Naive thymus-derived CD8-positive, alpha-beta T cell (primary cell): Measurements from ENCODE around the gene SMARCE1. TPM values are rescaled to one million over a fixed set of nuclear protein-coding genes. Genes with fewer than 3 reads are reported as not detected.
"Not testable (repeated sequence)": the region's sequence is repeated elsewhere in the genome, so short reads cannot be mapped to it uniquely, and the experiment has no call there.

Experiments used
- ATAC-seq, 2 donors: fragments of 150-1000 bp; cut with Tn5 transposase in 1 of 2; sonication (Bioruptor Pico), chemical (Tn5 transposase) in 1 of 2; 1 replicate in 1 of 2; 2 replicates in 1 of 2; pipeline ENCODE4 v1.10.0; 2021; ENCODE audit warnings: mild to moderate bottlenecking in 2 of 2, moderate library complexity in 2 of 2
- POLR2A ChIA-PET: fragments of 350-600 bp; sonication (Branson Sonifier 250); formaldehyde crosslinking; loops from one replicate; lab custom pipeline; 2021; ENCODE audit warnings: antibody characterized with exemption; lab: Charles Lee
- DNase-seq, 10 donors: peaks; one replicate each; pipeline versions ENCODE4 v3.0.0 to v3.0.0-alpha.2; 2020 to 2022
- H3K27ac Mint-ChIP-seq, 10 donors: one replicate each; pipeline ENCODE4 v1.8.0; 2020 to 2022; ENCODE audit warnings: mild to moderate bottlenecking in 10 of 10, mixed read lengths in 10 of 10, moderate library complexity in 4 of 10, inconsistent platforms in 1 of 10
- H3K27me3 Mint-ChIP-seq, 5 donors: one replicate each; pipeline ENCODE4 v1.8.0; 2021 to 2022; ENCODE audit warnings: mixed read lengths in 5 of 5
- H3K36me3 Mint-ChIP-seq, 3 donors: one replicate each; pipeline ENCODE4 v1.8.0; 2020 to 2022; ENCODE audit warnings: mixed read lengths in 3 of 3, mild to moderate bottlenecking in 2 of 3, inconsistent platforms in 1 of 3
- H3K4me1 Mint-ChIP-seq, 4 donors: one replicate each; pipeline ENCODE4 v1.8.0; 2021 to 2022; ENCODE audit warnings: mixed read lengths in 4 of 4
- H3K4me3 Mint-ChIP-seq, 10 donors: one replicate each; pipeline ENCODE4 v1.8.0; 2020 to 2022; ENCODE audit warnings: mild to moderate bottlenecking in 10 of 10, mixed read lengths in 10 of 10, moderate library complexity in 6 of 10, inconsistent platforms in 1 of 10
- H3K9me3 Mint-ChIP-seq, 9 donors: one replicate each; pipeline ENCODE4 v1.8.0; 2020 to 2022; ENCODE audit warnings: mixed read lengths in 9 of 9, mild to moderate bottlenecking in 3 of 9, inconsistent platforms in 1 of 9, moderate library complexity in 1 of 9
- polyA plus RNA-seq, 3 donors: library from polyadenylated mRNA; unstranded; fragments of 300-500 nt; fragmentation: Illumina TruSeq; gene quantifications; one replicate each; pipeline ENCODE4 v1.2.3, GENCODE V29; 2021
- total RNA-seq, 8 experiments: library from RNA in 2 of 8; stranded (reverse) in 2 of 8; gene quantifications; one replicate each; pipeline ENCODE4 v1.2.3 and lab custom pipeline; 2021 to 2026

Gene SMARCE1
- total and polyA plus RNA-seq, 5 experiments from 2014 or later: 97.5 to 229 (median 195) TPM

DNA sequence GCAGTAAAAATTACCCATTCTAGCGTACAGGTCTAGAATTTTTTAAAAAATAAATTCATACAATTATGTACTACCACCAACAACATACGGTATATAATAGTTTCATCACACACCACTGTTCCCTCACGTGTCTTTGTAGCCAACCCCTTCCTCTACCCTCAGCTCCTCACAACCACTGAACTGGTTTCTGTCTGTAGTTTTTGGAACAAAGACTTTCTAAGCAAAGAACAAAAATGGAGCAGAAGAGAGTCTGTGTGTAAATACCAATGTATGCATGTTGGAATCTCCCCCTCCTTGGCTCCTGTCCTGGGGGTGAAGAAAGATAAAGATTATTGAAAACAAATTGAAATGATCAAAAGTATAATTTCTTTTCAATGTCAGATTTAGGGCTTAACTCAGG lies 50.5 kb downstream of the SMARCE1 start:
- Mint-ChIP-seq H3K9me3 (peaks cover 0 to 2% (median 0%) of the 10 kb centered on the region in 9 donors), H3K27ac (peak overlapping the region; percentile 95 to 100 (median 100)), H3K36me3 (peaks cover 0 to 2% (median 0%) of the 10 kb centered on the region in 3 donors), H3K4me3 (peak overlapping the region; percentile 53 to 86 (median 77)), H3K27me3 (no peaks in the 10 kb centered on the region), H3K4me1 (peaks cover 40 to 95% (median 89%) of the 10 kb centered on the region in 4 donors)
- ATAC-seq (peak; percentile 36 to 37), DNase-seq (peak in 4 of 10 donors; percentile 37 to 72 (median 65))
- POLR2A ChIA-PET: interaction anchor here (1.0 to 6.4 kb wide), 16 partner anchors 8 to 1092 kb away, joined by 3 to 197 read pairs (median 10); partner anchors contain the start of genes CCR7 and EIF1

DNA sequence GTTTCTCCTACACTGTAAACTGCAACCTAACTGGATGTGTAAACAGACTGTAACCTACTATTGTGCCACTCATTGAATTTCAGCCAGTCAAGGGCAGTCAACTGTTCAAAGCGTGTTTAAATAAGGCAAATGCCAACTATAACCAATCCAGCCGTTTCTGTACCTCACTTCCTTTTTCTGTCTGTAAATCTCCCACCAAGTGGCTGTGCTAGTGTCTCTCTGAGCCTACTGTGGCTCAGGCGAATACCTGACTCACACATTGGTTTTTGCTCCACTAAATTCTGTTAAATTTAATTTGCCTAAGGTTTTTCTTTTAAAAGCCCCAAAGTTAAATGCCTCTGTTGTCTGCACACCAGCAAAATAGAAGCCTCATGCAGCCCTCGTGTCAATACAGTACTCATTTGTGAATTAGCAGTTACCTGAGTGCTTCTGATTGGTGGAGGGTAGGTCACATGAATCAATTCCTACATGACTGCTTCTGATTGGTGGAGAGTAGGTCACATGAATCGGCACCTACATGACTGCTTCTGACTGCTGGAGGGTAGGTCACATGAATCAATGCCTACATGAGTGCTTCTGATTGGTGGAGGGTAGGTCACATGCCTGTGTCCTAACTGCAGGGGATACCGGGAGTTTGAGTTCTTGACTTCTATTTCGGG lies 51.2 kb downstream of the SMARCE1 start:
- DNase-seq (peak in 5 of 10 donors; percentile 37 to 72 (median 49)), ATAC-seq (peak; percentile 29 to 34)
- Mint-ChIP-seq H3K4me1 (peaks cover 38 to 90% (median 83%) of the 10 kb centered on the region in 4 donors), H3K4me3 (peak overlapping the region; percentile 44 to 80 (median 75)), H3K36me3 (peaks cover 0 to 2% (median 0%) of the 10 kb centered on the region in 3 donors), H3K27me3 (no peaks in the 10 kb centered on the region), H3K27ac (peak overlapping the region; percentile 95 to 100 (median 100)), H3K9me3 (peaks cover 0 to 2% (median 0%) of the 10 kb centered on the region in 9 donors)
- POLR2A ChIA-PET: interaction anchor here (0.6 to 6.4 kb wide), 18 partner anchors 8 to 1093 kb away, joined by 3 to 197 read pairs (median 10); partner anchors contain the start of genes CCR7 and EIF1

DNA sequence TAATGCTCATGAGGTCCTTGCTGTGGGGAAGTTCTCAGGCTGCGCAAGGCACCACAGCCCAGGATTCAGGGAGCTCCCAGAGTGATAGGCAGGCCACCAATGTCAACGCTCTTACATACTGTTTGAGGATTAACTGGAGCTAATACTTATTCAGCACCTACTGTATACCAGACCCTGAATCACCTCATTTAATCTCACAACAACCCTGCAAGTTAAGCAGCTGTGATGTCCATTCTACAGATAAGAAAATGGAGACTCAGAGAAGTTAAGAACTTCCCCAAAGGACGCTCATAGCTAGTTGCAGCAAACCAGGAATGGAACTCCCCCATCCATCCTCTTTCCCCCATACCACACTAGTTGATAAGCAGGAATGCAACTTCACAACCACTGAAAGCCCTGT lies 56.9 kb downstream of the SMARCE1 start:
- Mint-ChIP-seq H3K27me3 (no peaks in the 10 kb centered on the region), H3K4me1 (peaks cover 43 to 89% (median 82%) of the 10 kb centered on the region in 4 donors), H3K4me3 (peak overlapping the region in 3 of 10 donors; percentile 19 to 42 (median 36))

DNA sequence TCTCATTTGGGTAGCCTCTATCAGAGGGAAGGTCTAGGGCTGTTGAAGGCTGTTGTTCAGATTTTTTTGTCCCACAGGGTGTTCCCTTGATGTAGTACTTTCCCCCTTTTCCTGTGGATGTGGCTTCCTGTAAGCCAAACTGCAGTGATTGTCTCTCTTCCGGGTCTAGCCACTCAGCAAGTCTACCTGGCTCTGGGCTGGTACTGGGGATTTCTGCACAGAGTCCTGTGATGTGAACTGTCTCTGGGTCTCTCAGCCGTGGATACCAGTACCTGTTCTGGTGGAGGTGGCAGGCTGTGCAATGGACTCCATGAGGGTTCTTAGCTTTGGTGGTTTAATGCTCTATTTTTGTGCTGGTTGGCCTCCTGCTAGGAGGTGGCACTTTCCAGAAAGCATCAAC lies 59.1 kb downstream of the SMARCE1 start:
- POLR2A ChIA-PET: interaction anchor here (2.6 to 14.2 kb wide), 5 partner anchors 9 to 26 kb away, joined by 14 to 481 read pairs (median 33); partner anchors contain the start of gene CCR7
- Mint-ChIP-seq H3K4me1 (peaks cover 50 to 88% (median 83%) of the 10 kb centered on the region in 4 donors), H3K27ac (peak overlapping the region; percentile 89 to 99 (median 94)), H3K9me3 (peaks cover 0 to 36% (median 19%) of the 10 kb centered on the region in 9 donors), H3K36me3 (peaks cover 0 to 15% (median 12%) of the 10 kb centered on the region in 3 donors), H3K27me3 (no peaks in the 10 kb centered on the region), H3K4me3 (peak overlapping the region; percentile 6 to 81 (median 72))
- peak in 1 of 2 donors; percentile 44 for ATAC-seq
- DNase-seq: no peak

More for the DNA sequence above, 56.9 kb downstream of the SMARCE1 start:
- peaks cover 0 to 28% (median 7%) of the 10 kb centered on the region in 9 donors for H3K9me3 Mint-ChIP-seq
- H3K36me3 Mint-ChIP-seq: peaks cover 0 to 5% (median 3%) of the 10 kb centered on the region in 3 donors
- POLR2A ChIA-PET: interaction anchor here (0.6 to 14.2 kb wide), 10 partner anchors 9 to 42 kb away, joined by 3 to 481 read pairs (median 9); partner anchors contain the start of gene CCR7
- H3K27ac Mint-ChIP-seq: peak overlapping the region in 7 of 10 donors; percentile 10 to 99 (median 66)
- no peak for DNase-seq
- ATAC-seq: no peak

DNA sequence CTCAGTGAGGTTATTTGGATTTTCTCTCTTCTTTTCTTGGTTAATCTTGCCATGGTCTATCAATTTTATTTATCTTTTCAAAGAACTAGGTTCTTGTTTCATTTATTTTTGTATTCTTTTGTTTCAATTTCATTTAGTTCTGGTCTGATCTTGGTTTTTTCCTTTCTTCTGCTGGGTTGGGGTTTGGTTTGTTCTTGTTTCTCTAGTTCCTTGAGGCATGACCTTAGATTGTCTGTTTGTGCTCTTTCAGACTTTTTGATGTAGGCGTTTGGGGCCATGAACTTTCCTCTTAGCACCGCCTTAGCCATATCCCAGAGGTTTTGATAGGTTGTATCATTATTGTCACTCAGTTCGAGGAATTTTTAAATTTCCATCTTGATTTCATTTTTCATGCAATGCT lies 61.4 kb downstream of the SMARCE1 start:
- peak overlapping the region; percentile 45 to 82 (median 70) for H3K4me3 Mint-ChIP-seq
- H3K9me3 Mint-ChIP-seq: peaks cover 0 to 40% (median 20%) of the 10 kb centered on the region in 9 donors
- POLR2A ChIA-PET: interaction anchor here (0.7 to 14.2 kb wide), 7 partner anchors 8 to 1102 kb away, joined by 3 to 481 read pairs (median 14); partner anchors contain the start of genes CCR7 and EIF1
- H3K4me1 Mint-ChIP-seq: peaks cover 66 to 99% (median 97%) of the 10 kb centered on the region in 4 donors
- not testable (repeated sequence) for ATAC-seq, H3K27me3 Mint-ChIP-seq
- peak in 4 of 10 donors; percentile 35 to 61 (median 51) for DNase-seq
- H3K36me3 Mint-ChIP-seq: peaks cover 0 to 15% (median 12%) of the 10 kb centered on the region in 3 donors
- peak overlapping the region; percentile 89 to 99 (median 96) for H3K27ac Mint-ChIP-seq

DNA sequence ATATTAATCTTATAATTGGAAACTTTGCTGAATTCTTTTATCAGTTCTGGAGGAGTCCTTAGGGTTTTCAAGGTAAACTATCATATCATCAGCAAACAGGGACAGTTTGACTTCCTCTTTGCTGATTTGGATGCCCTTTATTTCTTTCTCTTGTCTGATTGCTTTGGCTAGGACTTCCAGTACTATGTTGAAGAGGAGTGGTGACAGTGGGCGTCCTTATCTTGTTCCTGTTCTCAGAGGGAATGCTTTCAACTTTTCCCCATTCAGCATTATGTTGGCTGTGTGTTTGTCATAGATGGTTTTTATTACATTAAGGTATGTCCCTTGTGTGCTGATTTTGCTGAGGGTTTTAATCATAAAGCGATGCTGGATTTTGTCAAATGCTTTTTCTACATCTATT lies 62.7 kb downstream of the SMARCE1 start:
- H3K9me3 Mint-ChIP-seq: peaks cover 0 to 40% (median 20%) of the 10 kb centered on the region in 9 donors
- peak overlapping the region in 7 of 10 donors; percentile 8 to 72 (median 57) for H3K4me3 Mint-ChIP-seq
- peak overlapping the region; percentile 88 to 99 (median 96) for H3K27ac Mint-ChIP-seq
- POLR2A ChIA-PET: interaction anchor here (0.6 to 14.2 kb wide), 9 partner anchors 9 to 169 kb away, joined by 3 to 481 read pairs (median 7); partner anchors contain the start of gene CCR7
- H3K4me1 Mint-ChIP-seq: peaks cover 67 to 97% (median 96%) of the 10 kb centered on the region in 4 donors
- H3K27me3 Mint-ChIP-seq, DNase-seq, ATAC-seq: not testable (repeated sequence)
- H3K36me3 Mint-ChIP-seq: peaks cover 0 to 15% (median 12%) of the 10 kb centered on the region in 3 donors

DNA sequence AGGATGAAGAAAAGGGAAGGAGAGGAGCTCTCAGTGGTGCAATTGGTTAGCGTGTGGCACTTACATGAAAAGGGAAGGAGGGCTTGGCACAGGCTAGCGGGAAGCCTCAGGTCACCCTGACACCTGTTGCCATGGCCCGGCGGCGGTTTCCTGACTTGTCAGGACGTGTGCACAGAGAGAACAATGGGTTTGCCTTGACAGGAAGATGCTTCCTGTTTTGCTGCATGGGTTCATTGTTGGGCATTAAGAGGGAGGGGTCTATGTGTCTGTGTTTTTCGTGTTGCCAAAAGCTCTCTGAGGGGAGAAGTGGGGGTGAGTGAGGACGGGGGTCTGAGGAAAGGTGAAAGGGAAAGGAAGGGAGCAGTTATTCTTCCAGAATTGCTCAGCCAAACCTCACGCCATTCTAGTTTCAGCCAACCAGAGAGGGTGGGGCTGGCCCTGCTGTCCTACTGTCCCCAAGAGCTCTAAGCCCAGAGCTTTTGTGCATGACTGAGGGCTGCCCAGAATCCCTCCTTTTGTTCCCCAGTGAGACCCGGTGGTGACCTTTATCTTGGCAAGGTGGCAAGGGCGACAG lies 65.2 kb downstream of the SMARCE1 start:
- peaks cover 0 to 30% (median 14%) of the 10 kb centered on the region in 9 donors for H3K9me3 Mint-ChIP-seq
- peaks cover 59 to 96% (median 94%) of the 10 kb centered on the region in 4 donors for H3K4me1 Mint-ChIP-seq
- peak overlapping the region; percentile 88 to 99 (median 97) for H3K27ac Mint-ChIP-seq
- DNase-seq: peak; percentile 56 to 93 (median 80)
- ATAC-seq: peak; percentile 84 to 92
- H3K36me3 Mint-ChIP-seq: peaks cover 0 to 12% (median 7%) of the 10 kb centered on the region in 3 donors
- H3K4me3 Mint-ChIP-seq: peak overlapping the region; percentile 52 to 87 (median 72)
- POLR2A ChIA-PET: interaction anchor here (0.6 to 14.2 kb wide), 17 partner anchors 9 to 1656 kb away, joined by 3 to 481 read pairs (median 7); partner anchors contain the start of genes CCR7 and SMARCE1
- H3K27me3 Mint-ChIP-seq: no peaks in the 10 kb centered on the region

DNA sequence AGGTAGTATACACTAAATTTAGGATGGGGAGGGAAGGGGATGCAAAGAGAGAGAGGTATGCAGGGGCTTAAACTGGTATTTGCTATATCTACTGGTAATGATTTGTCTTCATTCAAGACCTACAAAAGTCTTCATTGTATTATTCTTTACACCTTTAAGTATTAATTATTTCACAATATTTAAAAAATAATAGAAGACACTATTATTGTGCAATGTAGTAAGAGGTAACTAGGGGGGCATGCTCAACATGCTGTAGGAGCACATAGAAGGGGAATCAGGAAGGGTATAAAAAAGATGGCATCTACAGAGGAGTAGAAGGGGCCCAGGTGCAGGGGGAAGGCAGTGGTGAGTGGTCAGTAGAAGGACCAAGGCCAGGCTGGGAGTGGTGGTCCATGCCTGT lies 67.5 kb downstream of the SMARCE1 start:
- no peaks in the 10 kb centered on the region for H3K27me3 Mint-ChIP-seq
- peak overlapping the region in 8 of 10 donors; percentile 18 to 67 (median 44) for H3K4me3 Mint-ChIP-seq

DNA sequence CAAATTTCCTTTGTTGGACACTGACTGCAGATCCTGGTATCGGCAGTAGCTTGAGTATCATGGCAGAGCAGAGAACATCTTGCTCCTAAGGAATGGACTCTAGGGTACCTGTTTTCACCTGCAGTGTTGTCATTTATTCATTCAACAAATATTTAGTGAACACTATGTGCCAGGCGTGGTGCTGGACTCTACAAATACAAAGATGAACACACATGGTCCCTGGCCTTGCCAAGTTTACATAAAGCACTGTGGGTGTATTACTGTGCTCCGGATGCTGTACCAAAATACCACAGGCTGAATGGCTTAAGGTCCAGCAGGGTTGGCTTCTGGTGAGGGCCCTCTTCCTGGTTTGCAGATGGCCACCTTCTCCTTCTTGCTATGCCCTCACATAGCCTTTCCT lies 68.1 kb downstream of the SMARCE1 start:
- H3K9me3 Mint-ChIP-seq: peaks cover 0 to 27% (median 17%) of the 10 kb centered on the region in 9 donors
- peaks cover 0 to 15% (median 8%) of the 10 kb centered on the region in 3 donors for H3K36me3 Mint-ChIP-seq
- POLR2A ChIA-PET: interaction anchor here (0.7 to 4.7 kb wide), 4 partner anchors 10 to 35 kb away, joined by 4 to 130 read pairs (median 42); partner anchors contain the start of gene CCR7
- ATAC-seq: no peak
- DNase-seq: no peak
- no peaks in the 10 kb centered on the region for H3K27me3 Mint-ChIP-seq
- peak overlapping the region in 4 of 10 donors; percentile 11 to 56 (median 44) for H3K4me3 Mint-ChIP-seq
- peaks cover 49 to 91% (median 84%) of the 10 kb centered on the region in 4 donors for H3K4me1 Mint-ChIP-seq
- peak overlapping the region; percentile 71 to 99 (median 95) for H3K27ac Mint-ChIP-seq

More for the DNA sequence above, 67.5 kb downstream of the SMARCE1 start:
- ATAC-seq (no peak), DNase-seq (no peak)
- peaks cover 53 to 95% (median 90%) of the 10 kb centered on the region in 4 donors for H3K4me1 Mint-ChIP-seq
- POLR2A ChIA-PET: interaction anchor here (0.7 to 14.2 kb wide), 5 partner anchors 18 to 258 kb away, joined by 4 to 481 read pairs (median 97); partner anchors contain the start of gene CCR7
- peak overlapping the region; percentile 92 to 99 (median 97) for H3K27ac Mint-ChIP-seq
- H3K9me3 Mint-ChIP-seq: peaks cover 0 to 26% (median 15%) of the 10 kb centered on the region in 9 donors
- H3K36me3 Mint-ChIP-seq: peaks cover 0 to 14% (median 8%) of the 10 kb centered on the region in 3 donors

DNA sequence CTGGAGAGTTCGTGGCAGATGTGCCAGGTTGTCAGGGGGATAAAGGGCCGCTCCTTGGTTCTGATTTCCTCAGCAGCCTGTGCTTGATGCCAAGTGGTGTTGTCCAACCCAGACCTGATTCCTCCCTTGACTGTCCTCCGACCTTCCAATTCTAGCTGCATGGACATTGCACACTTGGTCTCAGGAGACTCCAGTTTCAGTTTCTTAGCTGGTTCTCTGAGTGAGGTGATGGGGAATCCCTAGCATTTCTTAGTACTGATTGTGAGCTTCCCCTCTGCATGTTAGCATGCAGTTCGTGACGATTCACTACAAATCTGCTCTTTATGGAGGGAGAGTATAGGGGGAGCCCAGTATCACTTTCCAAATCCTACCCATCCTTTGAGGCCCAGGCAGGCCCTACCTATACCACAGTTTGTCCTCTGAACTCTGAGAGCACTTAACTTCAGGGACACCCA lies 70.0 kb downstream of the SMARCE1 start:
- Mint-ChIP-seq H3K9me3 (peaks cover 0 to 31% (median 16%) of the 10 kb centered on the region in 9 donors), H3K4me3 (peak overlapping the region; percentile 47 to 86 (median 76)), H3K27me3 (no peaks in the 10 kb centered on the region), H3K27ac (peak overlapping the region; percentile 91 to 100 (median 93)), H3K4me1 (peaks cover 40 to 82% (median 75%) of the 10 kb centered on the region in 4 donors), H3K36me3 (peaks cover 0 to 25% (median 22%) of the 10 kb centered on the region in 3 donors)
- DNase-seq (peak in 2 of 10 donors; percentile 41 to 51), ATAC-seq (peak; percentile 38 to 65)
- POLR2A ChIA-PET: interaction anchor here (0.8 to 4.7 kb wide), 16 partner anchors 9 to 70 kb away, joined by 3 to 130 read pairs (median 6); partner anchors contain the start of genes CCR7 and SMARCE1

DNA sequence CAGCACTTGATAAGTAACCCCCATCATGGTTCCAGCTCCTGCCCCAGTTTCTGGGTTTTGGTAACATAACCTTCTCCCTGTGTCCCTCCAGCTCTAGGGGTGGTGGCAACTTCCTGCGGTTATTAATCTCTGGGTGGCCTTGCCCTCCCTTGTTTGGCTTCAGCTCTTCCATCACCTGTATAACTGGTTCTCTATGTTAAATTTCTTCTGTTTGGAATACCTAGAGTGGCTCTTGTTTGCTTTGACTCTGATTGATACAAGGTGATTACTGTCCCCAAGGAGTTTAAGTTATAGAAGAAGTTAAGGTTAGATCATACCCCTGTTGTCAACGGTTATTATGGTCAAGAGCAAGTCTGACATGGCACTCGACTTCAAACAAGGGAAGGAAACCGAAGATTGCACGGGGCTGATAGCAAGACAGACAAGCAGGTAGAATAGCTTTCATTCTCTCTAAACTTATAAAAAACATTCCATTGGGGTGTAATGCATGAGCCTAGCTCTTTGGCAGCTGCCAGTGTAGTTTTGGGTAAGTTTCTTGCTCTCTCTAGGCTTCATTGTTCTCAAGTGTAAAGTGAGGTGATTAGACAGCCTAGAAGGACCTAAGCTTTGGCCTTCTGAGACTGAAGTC lies 71.4 kb downstream of the SMARCE1 start:
- Mint-ChIP-seq H3K4me3 (peak overlapping the region; percentile 16 to 86 (median 70)), H3K36me3 (peaks cover 0 to 33% (median 31%) of the 10 kb centered on the region in 3 donors), H3K27me3 (no peaks in the 10 kb centered on the region), H3K4me1 (peaks cover 31 to 82% (median 71%) of the 10 kb centered on the region in 4 donors), H3K27ac (peak overlapping the region; percentile 91 to 100 (median 93)), H3K9me3 (peaks cover 3 to 45% (median 28%) of the 10 kb centered on the region in 9 donors)
- ATAC-seq (peak; percentile 41 to 77), DNase-seq (peak in 3 of 10 donors; percentile 33 to 64 (median 46))
- POLR2A ChIA-PET: interaction anchor here (0.5 to 4.7 kb wide), 13 partner anchors 8 to 71 kb away, joined by 3 to 130 read pairs (median 8); partner anchors contain the start of genes CCR7 and SMARCE1
